ENCODE results near the gene LRRC14B. TPM values are rescaled to one million over a fixed set of nuclear protein-coding genes. Genes with fewer than 3 reads are reported as not detected.
A peak's percentile ranks its signal among the peaks of the same experiment; 100 is the strongest.

The LRRC14B gene
- total and polyA plus RNA-seq, 2 experiments from 2014 or later: not detected

DNA sequence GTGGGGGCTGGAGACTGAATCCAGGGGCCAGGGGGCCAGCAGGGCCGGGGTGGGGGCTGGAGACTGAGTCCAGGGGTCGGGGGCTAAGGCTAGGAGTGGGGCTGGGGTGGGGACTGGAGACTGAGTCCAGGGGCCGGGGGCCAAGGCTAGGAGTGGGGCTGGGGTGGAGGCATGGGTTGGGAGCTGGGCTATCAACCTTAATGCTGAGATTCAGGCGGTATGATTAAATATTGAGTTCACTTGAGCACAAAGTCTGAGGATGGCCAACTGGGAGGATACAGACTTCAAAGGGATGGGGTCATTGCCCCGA is 17.0 kb upstream of the LRRC14B start (continued):
- TF ChIP-seq, protein P1, sequence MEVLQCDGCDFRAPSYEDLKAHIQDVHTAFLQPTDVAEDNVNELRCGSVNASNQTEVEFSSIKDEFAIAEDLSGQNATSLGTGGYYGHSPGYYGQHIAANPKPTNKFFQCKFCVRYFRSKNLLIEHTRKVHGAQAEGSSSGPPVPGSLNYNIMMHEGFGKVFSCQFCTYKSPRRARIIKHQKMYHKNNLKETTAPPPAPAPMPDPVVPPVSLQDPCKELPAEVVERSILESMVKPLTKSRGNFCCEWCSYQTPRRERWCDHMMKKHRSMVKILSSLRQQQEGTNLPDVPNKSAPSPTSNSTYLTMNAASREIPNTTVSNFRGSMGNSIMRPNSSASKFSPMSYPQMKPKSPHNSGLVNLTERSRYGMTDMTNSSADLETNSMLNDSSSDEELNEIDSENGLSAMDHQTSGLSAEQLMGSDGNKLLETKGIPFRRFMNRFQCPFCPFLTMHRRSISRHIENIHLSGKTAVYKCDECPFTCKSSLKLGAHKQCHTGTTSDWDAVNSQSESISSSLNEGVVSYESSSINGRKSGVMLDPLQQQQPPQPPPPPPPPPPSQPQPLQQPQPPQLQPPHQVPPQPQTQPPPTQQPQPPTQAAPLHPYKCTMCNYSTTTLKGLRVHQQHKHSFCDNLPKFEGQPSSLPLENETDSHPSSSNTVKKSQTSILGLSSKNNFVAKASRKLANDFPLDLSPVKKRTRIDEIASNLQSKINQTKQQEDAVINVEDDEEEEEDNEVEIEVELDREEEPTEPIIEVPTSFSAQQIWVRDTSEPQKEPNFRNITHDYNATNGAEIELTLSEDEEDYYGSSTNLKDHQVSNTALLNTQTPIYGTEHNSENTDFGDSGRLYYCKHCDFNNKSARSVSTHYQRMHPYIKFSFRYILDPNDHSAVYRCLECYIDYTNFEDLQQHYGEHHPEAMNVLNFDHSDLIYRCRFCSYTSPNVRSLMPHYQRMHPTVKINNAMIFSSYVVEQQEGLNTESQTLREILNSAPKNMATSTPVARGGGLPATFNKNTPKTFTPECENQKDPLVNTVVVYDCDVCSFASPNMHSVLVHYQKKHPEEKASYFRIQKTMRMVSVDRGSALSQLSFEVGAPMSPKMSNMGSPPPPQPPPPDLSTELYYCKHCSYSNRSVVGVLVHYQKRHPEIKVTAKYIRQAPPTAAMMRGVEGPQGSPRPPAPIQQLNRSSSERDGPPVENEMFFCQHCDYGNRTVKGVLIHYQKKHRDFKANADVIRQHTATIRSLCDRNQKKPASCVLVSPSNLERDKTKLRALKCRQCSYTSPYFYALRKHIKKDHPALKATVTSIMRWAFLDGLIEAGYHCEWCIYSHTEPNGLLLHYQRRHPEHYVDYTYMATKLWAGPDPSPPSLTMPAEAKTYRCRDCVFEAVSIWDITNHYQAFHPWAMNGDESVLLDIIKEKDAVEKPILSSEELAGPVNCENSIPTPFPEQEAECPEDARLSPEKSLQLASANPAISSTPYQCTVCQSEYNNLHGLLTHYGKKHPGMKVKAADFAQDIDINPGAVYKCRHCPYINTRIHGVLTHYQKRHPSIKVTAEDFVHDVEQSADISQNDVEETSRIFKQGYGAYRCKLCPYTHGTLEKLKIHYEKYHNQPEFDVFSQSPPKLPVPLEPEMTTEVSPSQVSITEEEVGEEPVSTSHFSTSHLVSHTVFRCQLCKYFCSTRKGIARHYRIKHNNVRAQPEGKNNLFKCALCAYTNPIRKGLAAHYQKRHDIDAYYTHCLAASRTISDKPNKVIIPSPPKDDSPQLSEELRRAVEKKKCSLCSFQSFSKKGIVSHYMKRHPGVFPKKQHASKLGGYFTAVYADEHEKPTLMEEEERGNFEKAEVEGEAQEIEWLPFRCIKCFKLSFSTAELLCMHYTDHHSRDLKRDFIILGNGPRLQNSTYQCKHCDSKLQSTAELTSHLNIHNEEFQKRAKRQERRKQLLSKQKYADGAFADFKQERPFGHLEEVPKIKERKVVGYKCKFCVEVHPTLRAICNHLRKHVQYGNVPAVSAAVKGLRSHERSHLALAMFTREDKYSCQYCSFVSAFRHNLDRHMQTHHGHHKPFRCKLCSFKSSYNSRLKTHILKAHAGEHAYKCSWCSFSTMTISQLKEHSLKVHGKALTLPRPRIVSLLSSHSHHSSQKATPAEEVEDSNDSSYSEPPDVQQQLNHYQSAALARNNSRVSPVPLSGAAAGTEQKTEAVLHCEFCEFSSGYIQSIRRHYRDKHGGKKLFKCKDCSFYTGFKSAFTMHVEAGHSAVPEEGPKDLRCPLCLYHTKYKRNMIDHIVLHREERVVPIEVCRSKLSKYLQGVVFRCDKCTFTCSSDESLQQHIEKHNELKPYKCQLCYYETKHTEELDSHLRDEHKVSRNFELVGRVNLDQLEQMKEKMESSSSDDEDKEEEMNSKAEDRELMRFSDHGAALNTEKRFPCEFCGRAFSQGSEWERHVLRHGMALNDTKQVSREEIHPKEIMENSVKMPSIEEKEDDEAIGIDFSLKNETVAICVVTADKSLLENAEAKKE (CRISPR knock-in tag; IDR thresholded peaks at IDR 0.05): no peak
- TF ChIP-seq ZNF114 (CRISPR knock-in tag; IDR thresholded peaks at IDR 0.05): no peak
- TF ChIP-seq JUNB (IDR thresholded peaks at IDR 0.05; ENCODE audit: unreplicated experiment): no peak
- TF ChIP-seq CREB1 (CRISPR knock-in tag; IDR thresholded peaks at IDR 0.05; ENCODE audit: low read depth): no peak
- no peak for TF ChIP-seq NANOG (IDR thresholded peaks at IDR 0.05; ENCODE audit: borderline replicate concordance)
- TF ChIP-seq EZH2phosphoT487 (IDR thresholded peaks at IDR 0.05; ENCODE audit: unreplicated experiment): no peak
- no peak for TF ChIP-seq POLR2AphosphoS5 (IDR thresholded peaks at IDR 0.05; ENCODE audit: low read depth)
- no peak for TF ChIP-seq EZH2 (IDR thresholded peaks at IDR 0.05; ENCODE audit: low read depth, unreplicated experiment)
- no peak for TF ChIP-seq STAT1 (IDR thresholded peaks at IDR 0.05; ENCODE audit: unreplicated experiment)

DNA sequence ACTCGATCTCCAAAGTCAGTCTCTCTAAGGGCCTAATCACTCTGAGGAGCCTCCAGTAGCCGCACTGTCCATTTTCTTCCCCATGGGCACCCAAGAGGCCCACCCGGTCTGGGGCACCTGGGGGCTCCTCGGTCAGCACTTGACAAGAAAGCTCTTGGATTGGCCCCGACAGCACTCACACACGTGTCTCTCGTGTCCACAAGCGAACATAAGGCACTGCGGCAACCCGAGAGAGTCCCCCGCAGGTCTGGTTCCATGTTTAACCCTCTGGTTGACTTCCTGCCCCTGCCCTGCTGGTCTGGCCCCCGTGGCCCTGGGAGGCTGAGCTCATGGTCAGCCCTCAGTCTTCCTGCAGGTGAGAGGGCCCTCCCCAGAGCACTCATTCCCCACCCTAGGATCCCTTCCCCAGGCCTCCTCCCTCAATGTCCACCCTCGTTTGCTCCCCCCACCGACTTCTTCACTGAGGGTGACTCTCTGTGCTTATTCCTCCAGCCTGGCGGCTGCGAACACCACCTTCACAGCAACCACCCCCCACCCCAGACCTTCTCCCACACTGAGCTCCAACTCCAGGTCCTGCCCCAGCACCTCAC is 16.3 kb upstream of the LRRC14B start:
- Mint-ChIP-seq H3K9me3 (no peaks in the 10 kb centered on the region; the same call in 2 of the 3 replicates), H3K36me3 (ENCODE audit: low read depth) (peaks cover 34% of the 10 kb centered on the region), H3K27me3 (ENCODE audit: insufficient read depth, low read depth, poor library complexity) (peaks cover 7% of the 10 kb centered on the region), H3K4me3 (no peak overlapping the region), H3K27ac (peak overlapping the region; percentile 50; the same call in 1 of the 2 replicates), H3K4me1 (peaks cover 4% of the 10 kb centered on the region)
- TF ChIP-seq NANOG (IDR thresholded peaks at IDR 0.05; ENCODE audit: borderline replicate concordance) (no peak), ZNF331 (CRISPR knock-in tag; IDR thresholded peaks at IDR 0.05; ENCODE audit: low read depth) (no peak)
- no peak overlapping the region for H2AFZ ChIP-seq
- H3K27ac ChIP-seq (ENCODE audit: low read depth): no peak overlapping the region
- H3K79me2 ChIP-seq (replicated peaks; ENCODE audit: insufficient read depth): no peaks in the 10 kb centered on the region
- ATAC-seq (no peak), DNase-seq (ENCODE audit: low spot score) (no peak)
- no peak overlapping the region for H3K4me2 ChIP-seq
- H3K4me3 ChIP-seq: no peak overlapping the region
- H3F3A ChIP-seq (replicated peaks; ENCODE audit: low read depth): no peaks in the 10 kb centered on the region
- H3K9me2 ChIP-seq (ENCODE audit: insufficient read depth): no peaks in the 10 kb centered on the region
- H3K27me3 ChIP-seq (ENCODE audit: insufficient read depth): no peaks in the 10 kb centered on the region
- no peaks in the 10 kb centered on the region for H4K20me1 ChIP-seq (replicated peaks; ENCODE audit: insufficient read depth)
- no peaks in the 10 kb centered on the region for H3K36me3 ChIP-seq (ENCODE audit: insufficient read depth)
- H3K4me1 ChIP-seq (ENCODE audit: insufficient read depth): no peaks in the 10 kb centered on the region

All from GM23338 (cell line).